Parathyroid adenoma (tissue), 2 donors: ENCODE data around the gene SIX1.
A peak's percentile ranks its signal among the peaks of the same experiment; 100 is the strongest.

Experiments used
- H2AFZ ChIP-seq: fragments of 300-600 bp; sonication (generic); one replicate; pipeline ENCODE4 v1.7.0; 2017; ENCODE audit warnings: antibody characterized with exemption, mild to moderate bottlenecking
- H3K27ac ChIP-seq: fragments of 300-600 bp; sonication (generic); one replicate; pipeline ENCODE4 v1.7.0; 2017
- H3K27me3 ChIP-seq: fragments of 300-600 bp; sonication (generic); one replicate; pipeline ENCODE4 v1.7.0; 2017; ENCODE audit warnings: low read length; ENCODE audit not compliant: control insufficient read depth, insufficient read depth
- H3K36me3 ChIP-seq: fragments of 300-600 bp; sonication (generic); one replicate; pipeline ENCODE4 v1.7.0; 2017; ENCODE audit warnings: low read length; ENCODE audit not compliant: control insufficient read depth, insufficient read depth
- H3K4me1 ChIP-seq: fragments of 300-600 bp; sonication (generic); one replicate; pipeline ENCODE4 v1.7.0; 2017; ENCODE audit warnings: control low read depth
- H3K4me2 ChIP-seq: fragments of 300-600 bp; sonication (generic); one replicate; pipeline ENCODE4 v1.7.0; 2017; ENCODE audit warnings: low read length
- H3K4me3 ChIP-seq: fragments of 300-600 bp; sonication (generic); one replicate; pipeline ENCODE4 v1.7.0; 2017; ENCODE audit warnings: low read depth, low read length
- H3K79me2 ChIP-seq: fragments of 300-600 bp; sonication (generic); one replicate; pipeline ENCODE4 v1.7.0; 2017; ENCODE audit warnings: control low read depth
- H3K9ac ChIP-seq: fragments of 300-600 bp; sonication (generic); one replicate; pipeline ENCODE4 v1.7.0; 2017; ENCODE audit warnings: mild to moderate bottlenecking
- H3K9me3 ChIP-seq: fragments of 300-600 bp; sonication (generic); one replicate; pipeline ENCODE4 v1.7.0; 2017; ENCODE audit warnings: low read length; ENCODE audit not compliant: control insufficient read depth
- TF ChIP-seq, protein P1 (sequence below): fragments of 300-600 bp; sonication (generic); IDR thresholded peaks from one replicate; pipeline ENCODE4 v1.7.0; 2017; ENCODE audit warnings: antibody characterized with exemption, mild to moderate bottlenecking
- donor health status: primary hyperparathyroidism.

SIX1 gene

DNA sequence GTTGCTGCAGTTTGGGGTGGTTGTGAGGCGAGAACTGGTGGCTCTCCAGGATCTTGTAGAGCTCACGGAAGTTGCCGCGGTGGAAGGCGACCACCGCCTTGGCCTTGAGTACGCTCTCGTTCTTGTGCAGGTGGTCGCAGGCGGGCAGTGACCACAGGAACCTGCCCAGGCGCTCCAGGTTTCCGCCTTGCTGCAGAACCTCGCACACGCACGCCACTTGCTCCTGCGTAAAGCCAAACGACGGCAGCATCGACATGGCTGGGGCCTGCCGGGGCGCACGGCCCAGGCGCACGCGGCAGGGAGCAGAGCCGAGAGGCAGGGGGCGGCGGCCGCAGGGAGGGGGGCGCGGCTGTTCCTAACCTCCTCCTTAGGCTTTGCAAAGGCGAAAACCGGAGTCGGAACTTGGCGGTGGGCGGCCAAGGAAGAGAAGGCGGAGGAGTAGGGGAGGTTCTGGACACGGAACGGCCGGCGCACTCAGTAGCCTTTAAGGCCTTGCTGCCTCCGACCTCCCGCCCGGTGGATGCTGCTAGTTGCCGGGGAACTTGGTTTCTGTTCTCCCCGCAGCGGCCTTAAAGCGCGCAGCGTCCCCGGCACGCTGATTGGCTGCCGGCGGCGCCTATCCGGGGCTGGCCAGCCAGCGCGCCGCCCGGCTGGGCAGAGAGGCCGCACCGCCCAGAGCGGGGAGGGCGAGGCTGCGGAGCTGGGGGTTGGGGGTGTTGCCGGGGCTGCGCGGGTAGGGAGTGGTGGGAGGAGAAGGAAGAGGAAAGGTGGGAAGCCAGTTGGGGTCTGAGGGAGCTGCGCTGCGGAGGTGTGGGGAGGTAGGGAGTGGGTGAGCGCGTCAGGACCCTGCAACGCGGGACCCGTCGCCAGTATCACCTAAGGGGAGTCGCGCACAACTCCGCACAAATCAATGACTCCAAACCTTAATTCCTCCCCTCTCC, at the start of gene SIX1:
Gene SIX1, minus strand, starts transcription at position 544 of the 941 bp plus-strand sequence. Its CDS starts 288 bp downstream, at position 256.
- peaks cover 52% of the 10 kb centered on the region for H3K79me2 ChIP-seq
- peak within 1 kb of the TSS; percentile 87 for H3K4me3 ChIP-seq
- H3K27me3 ChIP-seq = no peaks in the 10 kb centered on the region
- peaks cover 11% of the 10 kb centered on the region for H3K4me1 ChIP-seq
- H2AFZ ChIP-seq = peak within 1 kb of the TSS; percentile 43
- peaks cover 4% of the 10 kb centered on the region for H3K36me3 ChIP-seq
- H3K4me2 ChIP-seq = peak within 1 kb of the TSS; percentile 94
- H3K9ac ChIP-seq = peak within 1 kb of the TSS; percentile 97
- no peaks in the 10 kb centered on the region for H3K9me3 ChIP-seq
- H3K27ac ChIP-seq = peak within 1 kb of the TSS; percentile 96
- TF ChIP-seq, protein P1, sequence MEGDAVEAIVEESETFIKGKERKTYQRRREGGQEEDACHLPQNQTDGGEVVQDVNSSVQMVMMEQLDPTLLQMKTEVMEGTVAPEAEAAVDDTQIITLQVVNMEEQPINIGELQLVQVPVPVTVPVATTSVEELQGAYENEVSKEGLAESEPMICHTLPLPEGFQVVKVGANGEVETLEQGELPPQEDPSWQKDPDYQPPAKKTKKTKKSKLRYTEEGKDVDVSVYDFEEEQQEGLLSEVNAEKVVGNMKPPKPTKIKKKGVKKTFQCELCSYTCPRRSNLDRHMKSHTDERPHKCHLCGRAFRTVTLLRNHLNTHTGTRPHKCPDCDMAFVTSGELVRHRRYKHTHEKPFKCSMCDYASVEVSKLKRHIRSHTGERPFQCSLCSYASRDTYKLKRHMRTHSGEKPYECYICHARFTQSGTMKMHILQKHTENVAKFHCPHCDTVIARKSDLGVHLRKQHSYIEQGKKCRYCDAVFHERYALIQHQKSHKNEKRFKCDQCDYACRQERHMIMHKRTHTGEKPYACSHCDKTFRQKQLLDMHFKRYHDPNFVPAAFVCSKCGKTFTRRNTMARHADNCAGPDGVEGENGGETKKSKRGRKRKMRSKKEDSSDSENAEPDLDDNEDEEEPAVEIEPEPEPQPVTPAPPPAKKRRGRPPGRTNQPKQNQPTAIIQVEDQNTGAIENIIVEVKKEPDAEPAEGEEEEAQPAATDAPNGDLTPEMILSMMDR = no peak

DNA sequence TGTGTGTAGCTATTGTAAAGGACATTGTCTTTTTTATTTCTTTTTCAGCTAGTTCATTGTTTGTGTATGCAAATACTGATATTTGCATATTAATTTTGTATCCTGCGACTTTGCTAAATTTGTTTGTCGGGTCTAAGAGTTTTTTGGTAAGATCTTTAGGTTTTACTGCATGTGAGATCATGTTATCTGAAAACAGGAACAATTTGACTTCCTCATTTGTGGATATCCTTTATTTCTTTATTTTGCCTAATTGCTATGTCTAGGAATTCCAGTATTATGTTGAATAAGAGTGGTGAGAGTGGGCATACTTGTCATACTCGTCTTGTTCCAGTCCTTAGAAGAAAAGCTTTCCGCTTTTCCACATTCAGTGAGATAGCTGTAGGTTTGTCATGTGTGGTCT, 46.0 kb upstream of the SIX1 start:
- Histone ChIP-seq H3K79me2 (no peaks in the 10 kb centered on the region), H3K9me3 (no peaks in the 10 kb centered on the region)

DNA sequence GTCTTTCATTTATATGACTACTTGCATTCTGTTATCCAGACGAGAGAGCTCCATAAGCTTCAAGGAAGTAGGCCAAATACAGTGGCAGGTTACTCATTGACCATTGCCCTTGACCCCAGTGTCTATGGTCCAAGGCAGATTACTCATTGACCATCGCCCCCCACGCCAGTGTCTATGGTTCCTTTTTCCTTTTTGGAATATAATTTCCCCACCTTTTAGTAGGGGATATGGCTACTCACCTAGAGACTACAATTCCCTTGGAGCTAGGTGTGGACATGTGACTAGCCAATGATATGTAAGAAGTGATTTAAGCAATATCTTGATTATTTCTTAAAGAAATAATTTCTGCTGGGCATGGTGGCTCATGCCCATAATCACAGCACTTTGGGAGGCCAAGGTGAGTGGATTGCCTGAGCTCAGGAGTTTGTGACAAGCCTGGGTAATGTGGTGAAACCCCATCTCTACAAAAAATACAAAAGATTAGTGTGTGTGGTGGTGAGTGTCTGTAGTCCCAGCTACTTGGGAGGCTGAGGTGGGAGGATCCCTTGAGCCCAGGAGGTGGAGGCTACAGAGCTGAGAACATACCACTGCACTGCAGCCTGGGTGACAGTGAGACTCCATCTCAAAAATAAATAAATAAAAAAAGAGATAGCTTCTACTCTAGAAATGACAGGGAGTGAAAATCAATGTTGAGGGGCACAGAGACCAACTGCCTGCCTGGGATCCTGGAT, 42.3 kb upstream of the SIX1 start:
- no peak overlapping the region for H3K9ac ChIP-seq
- H2AFZ ChIP-seq = no peak overlapping the region
- H3K4me1 ChIP-seq = no peaks in the 10 kb centered on the region
- TF ChIP-seq, protein P1 = no peak
- H3K4me3 ChIP-seq = no peak overlapping the region
- no peak overlapping the region for H3K27ac ChIP-seq
- H3K4me2 ChIP-seq = no peak overlapping the region
- H3K9me3 ChIP-seq = no peaks in the 10 kb centered on the region
- H3K79me2 ChIP-seq = no peaks in the 10 kb centered on the region
- no peaks in the 10 kb centered on the region for H3K27me3 ChIP-seq
- H3K36me3 ChIP-seq = no peaks in the 10 kb centered on the region

More for the DNA sequence above, 46.0 kb upstream of the SIX1 start:
- Histone ChIP-seq H3K4me3 (no peak overlapping the region), H3K4me2 (no peak overlapping the region), H3K27ac (no peak overlapping the region), H2AFZ (no peak overlapping the region), H3K4me1 (no peaks in the 10 kb centered on the region), H3K36me3 (no peaks in the 10 kb centered on the region), H3K27me3 (no peaks in the 10 kb centered on the region), H3K9ac (no peak overlapping the region)
- TF ChIP-seq, protein P1 = no peak

DNA sequence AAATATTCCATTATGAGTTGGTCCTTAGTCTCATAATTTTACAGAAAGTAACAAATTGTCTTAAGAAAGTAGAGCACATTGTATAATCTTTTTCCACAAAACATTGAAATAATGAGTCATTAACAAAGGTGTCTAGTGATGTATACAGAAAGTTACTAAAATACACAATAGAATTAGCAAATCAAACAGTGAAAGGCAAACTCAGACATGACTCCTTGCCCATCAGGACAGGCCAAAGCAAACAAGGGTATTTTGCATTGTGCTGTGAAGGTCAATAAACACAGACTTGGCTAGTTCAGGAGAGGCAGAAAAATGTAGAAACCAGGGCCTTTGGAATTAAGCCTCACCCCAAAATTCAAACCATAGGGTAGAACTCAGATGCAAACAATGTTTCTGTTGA, 37.6 kb upstream of the SIX1 start:
- Histone ChIP-seq H3K4me3 (no peak overlapping the region), H3K27ac (no peak overlapping the region), H2AFZ (peak overlapping the region; percentile 11), H3K4me2 (no peak overlapping the region), H3K79me2 (no peaks in the 10 kb centered on the region), H3K4me1 (no peaks in the 10 kb centered on the region), H3K9me3 (no peaks in the 10 kb centered on the region), H3K9ac (no peak overlapping the region), H3K36me3 (no peaks in the 10 kb centered on the region), H3K27me3 (no peaks in the 10 kb centered on the region)
- TF ChIP-seq, protein P1 = no peak
